Endometrium (tissue), 2 donors: Measurements from ENCODE around the gene USP15.
"Not testable (repeated sequence)": the region's sequence is repeated elsewhere in the genome, so short reads cannot be mapped to it uniquely, and the experiment has no call there.

Experiments
- FAIRE-seq: peaks from 2 replicates; lab custom pipeline; 2012; peaks lifted over from hg19 to GRCh38; lab: Jason Lieb, UNC
- donor health status: control.
- donor health status: control.

The USP15 gene

DNA sequence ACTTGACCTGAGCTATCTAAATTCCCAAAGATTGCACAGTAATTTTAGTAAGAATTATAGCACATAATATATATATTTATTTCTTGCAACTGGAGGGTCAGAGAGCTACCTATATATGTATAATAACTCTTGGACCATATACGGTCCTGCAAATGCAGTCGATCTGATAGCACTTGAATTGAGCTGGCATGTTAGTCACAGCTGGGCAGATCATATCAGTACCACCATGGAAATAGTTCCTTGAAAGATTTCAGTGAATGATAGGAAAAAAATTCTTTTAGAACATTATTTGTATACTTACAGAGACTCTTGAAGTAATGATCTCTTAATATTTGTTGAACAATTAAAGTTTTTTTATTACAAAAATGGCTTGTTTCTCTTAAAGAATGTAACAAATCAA, 111.9 kb downstream of the USP15 start:
- FAIRE-seq = no peak

DNA sequence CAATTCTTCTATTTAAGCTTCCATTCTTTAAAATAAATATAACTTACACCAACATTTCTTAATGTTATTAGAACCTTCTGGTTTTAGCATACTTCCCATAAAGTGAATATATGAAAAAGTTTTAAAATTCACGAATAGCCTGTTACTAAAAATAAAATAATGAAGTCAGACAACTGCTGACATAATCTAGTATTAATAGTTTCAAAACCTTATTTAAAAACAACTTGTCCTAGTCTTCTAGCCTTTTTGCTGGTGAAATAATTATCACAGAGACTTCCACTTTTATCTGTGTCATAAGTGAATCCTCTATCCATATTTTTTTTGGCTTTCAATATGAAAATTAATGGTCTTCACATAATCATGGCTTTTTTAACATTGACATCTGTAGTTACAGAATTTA, 112.6 kb downstream of the USP15 start:
- FAIRE-seq = no peak

DNA sequence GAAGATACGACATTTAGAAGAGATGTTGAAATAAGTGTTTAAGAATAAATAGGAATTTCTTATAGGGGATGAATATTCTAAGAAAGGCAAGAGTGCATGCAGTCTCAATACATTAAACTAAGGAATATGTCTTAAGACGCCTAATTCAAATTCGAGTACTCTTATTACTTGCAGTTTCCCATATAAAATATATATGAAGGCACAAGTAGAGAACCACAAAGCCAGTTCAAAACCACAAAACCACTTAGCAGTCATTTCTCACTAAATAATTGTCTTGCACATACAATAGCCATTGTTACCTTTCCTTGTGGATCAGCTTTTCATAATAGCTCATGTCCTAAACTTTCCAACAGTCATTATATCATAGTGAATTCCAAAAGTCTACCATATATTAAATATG, 115.4 kb downstream of the USP15 start:
- no peak for FAIRE-seq

DNA sequence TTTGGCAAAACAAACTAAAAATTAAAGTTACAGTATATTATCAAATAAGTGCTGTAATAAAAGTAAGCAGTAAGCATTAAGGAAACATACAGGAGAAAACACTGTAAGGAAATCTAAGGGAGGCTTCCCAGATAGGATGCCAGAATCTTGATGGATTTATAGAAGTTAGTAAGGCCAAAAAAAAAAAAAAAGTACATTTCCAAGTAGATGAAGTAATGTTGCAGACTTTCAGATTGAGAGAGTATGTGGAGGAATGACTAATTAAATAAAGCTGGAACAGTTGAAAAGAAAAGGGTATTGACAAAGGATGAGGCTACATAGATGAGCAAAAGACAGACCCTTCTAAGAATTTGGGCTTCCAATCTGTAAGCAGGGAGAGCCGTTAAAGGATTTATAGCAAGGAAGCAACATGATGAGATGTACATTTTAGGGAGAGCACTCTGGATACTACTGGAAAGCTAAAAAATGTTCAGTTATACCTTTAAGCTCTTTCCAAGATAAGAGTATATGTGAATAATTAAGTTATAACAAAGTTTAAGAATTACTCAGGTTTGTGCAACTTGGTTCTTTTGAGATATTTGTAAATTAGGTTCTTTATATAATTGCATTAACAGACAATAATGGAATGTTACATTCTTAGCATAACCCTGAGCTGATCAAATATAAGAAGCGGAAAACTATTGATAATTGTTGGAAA, 119.0 kb downstream of the USP15 start:
- FAIRE-seq = no peak

DNA sequence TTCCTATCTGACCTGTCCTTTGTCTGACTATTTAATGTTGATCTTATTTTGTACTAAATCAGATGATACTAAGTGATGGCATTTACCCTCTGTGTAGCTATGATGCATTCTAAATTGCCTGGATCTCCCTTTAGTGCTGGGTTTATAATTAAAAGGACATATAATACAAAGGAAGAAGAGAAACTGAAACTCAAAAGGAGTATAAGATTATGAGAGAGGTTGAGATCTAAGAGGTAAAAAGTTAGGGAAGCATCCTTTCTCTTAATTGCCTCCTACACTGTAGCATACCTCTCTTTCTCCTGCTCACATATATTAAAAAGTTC, 119.5 kb downstream of the USP15 start:
- no peak for FAIRE-seq

DNA sequence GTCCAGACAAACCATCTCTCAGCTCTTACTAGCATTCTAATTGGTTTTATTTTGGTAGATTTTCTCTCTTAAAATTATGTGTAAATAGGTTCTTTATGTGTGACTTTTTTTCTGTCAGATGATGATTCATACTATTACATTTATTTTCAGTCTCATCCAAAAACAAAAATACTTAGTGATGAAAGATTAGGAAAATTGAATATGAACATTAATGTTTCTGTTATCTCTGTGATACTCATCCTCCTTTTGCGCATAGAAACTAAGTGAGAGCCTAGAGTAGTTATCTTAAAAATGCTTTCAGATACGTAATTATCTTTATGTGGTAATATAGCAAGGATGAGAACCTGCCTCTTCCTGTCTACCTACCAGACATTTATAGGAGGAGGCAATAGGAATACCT, 122.3 kb downstream of the USP15 start:
- FAIRE-seq = no peak

DNA sequence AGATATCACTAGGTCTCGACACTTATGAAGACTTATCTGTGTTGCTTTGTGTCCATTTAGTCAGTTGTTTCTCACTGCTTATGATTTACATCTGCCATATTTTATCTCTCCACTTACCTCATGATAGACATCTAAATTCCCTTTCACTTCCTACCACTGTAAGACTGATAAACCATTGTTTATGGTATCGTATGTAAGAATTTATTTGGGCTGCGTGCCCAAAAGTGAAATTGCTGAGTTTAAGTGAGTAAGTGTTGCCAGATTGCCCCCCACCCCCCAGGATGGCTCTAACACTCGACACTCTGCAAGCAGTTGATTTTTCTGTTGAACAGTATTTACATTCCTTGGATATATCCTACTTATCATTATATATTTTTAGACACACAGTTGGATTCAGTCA, 136.5 kb downstream of the USP15 start:
- no peak for FAIRE-seq

DNA sequence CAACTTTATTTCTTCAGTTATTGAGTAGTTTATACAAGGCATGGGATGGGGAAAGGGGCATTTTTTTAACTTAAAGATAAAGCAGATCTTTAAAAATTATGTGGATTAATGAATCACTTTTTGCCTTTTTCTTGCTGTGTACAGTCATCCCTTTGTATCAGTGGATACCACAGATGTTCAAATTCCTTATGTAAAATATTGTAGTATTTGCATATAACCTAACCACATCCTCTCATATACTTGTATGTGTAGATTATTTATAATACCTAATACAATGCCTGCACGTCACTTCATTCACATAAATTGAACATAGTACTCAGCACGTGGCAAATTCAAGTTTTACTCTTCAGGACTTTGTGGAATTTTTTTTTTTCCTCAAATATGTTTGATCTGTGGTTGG, 139.9 kb downstream of the USP15 start:
- FAIRE-seq = no peak

DNA sequence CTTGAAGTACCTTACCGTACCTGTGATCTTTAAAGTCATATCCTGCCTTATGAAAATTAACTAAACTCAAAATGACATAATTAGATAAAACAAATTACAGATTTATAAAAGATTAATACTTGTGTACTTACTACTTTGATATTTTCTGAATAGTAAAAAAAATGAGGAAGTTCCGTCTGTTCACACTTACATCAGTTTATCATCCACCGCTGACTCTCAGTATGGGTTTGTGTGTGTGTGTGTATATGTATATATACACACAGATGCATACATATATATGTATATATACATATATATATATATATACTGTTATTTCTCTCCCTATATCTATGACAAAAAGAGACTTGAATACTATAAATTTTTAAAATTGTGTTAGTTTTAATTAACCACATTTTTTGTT, 141.4 kb downstream of the USP15 start:
- FAIRE-seq = no peak

DNA sequence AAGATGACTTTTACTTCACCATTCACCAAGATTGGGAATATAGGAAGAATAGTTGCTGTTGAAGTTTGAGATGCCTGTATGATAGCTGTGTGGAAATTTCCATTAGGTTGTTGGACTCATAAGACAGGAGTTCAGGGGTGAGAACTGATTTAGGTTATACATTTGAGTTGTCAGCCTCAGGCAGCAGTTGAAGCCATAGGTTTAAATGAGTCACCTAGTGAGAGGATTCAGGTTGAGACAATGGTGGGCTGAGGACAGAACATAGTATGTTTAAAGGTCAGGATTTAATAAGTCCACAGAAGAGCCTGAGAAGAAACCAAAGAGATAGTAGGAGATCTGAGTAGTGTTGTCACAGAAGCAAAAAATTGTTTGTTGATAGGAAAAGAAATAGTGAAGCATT, 142.8 kb downstream of the USP15 start:
- FAIRE-seq = no peak

DNA sequence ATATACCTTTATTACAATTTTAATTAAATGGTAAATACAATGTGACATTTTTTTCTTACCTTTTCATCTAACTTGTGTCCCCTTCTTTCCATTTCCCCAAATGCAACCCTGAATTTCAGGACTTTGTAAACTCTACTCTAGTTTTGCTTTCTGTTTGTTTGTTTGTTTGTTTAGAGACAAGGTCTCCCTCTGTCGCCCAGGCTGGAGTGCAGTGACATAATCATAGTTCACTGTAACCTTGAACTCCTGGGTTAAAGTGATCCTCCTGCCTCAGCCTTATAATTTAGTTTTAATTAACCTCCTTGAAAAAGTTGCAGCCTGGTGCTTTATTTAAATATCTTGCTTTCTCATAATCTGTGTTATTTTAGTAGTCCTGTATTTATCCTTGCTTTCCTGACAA, 147.4 kb downstream of the USP15 start:
- no peak for FAIRE-seq

DNA sequence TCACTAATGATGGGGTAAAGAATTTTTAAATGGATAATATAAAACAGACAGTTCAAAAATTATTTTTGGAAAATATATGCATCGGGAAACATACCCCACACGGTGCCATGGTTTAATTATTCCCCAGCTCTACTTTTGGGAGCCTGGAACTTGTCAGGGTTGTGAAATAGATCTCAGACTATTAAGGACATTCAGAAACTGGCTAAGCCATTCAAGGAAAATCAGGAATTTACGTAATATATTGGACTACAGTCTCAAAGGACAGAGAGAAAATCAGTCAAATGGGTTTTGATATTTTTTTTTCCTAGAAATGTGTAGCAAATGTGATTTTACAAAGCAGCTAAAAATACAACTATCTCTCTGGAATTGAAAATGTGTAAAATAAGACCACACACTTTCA, 148.9 kb downstream of the USP15 start:
- FAIRE-seq = no peak

DNA sequence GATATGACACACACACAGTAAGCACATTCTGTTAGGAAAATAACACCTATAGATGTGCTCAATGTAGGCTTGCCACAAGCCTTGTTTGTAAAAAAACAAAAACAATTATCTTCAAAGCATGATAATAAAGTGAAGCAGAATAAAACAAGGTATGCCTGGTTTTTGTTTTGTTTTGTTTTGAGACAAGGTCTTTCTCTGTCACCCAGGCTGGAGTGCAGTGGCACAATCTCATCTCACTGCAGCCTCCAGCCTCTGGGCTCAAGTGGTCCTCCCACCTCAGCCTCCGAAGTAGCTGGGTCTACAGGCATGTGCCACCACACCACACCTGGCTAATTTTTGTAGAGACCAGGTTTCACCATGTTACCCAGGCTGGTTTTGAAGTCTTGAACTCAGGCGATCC, 154.0 kb downstream of the USP15 start:
- no peak for FAIRE-seq

DNA sequence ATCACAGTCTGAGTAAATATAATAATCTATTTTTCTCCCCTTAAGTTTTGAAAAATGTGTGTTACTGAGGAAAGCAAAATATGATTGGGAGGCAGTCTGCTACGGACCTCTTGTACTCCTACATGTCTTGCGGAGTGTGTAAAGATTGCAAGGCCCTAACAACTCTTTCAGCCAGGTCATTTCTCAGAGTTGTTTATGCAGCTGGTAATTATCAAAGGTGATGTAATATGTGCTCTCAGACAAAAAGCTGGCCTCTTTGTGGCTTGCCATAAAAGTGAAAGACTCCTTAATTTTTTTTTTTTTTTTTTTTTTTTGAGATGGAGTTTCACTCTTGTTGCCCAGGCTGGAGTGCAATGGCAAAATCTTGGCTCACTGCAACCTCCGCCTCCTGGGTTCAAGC, 165.9 kb downstream of the USP15 start:
- FAIRE-seq = peak; percentile 18

DNA sequence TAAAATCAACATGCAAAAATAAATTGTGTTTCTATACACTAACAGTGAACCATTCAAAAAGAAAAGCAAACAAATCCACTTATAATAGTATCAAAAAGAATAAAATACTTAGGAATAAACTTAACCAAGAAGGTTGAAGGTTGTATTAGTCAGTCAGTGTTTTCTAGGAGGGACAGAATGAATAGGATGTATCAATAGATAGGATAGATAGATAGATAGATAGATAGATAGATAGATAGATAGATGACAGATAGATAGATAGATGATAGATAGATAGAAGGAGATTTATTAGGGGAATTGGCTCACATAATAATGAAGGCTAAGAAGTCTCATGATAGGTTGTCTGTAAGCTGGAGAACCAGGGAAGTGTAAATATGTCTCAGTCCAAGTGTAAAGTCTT, 169.3 kb downstream of the USP15 start:
- no peak for FAIRE-seq

DNA sequence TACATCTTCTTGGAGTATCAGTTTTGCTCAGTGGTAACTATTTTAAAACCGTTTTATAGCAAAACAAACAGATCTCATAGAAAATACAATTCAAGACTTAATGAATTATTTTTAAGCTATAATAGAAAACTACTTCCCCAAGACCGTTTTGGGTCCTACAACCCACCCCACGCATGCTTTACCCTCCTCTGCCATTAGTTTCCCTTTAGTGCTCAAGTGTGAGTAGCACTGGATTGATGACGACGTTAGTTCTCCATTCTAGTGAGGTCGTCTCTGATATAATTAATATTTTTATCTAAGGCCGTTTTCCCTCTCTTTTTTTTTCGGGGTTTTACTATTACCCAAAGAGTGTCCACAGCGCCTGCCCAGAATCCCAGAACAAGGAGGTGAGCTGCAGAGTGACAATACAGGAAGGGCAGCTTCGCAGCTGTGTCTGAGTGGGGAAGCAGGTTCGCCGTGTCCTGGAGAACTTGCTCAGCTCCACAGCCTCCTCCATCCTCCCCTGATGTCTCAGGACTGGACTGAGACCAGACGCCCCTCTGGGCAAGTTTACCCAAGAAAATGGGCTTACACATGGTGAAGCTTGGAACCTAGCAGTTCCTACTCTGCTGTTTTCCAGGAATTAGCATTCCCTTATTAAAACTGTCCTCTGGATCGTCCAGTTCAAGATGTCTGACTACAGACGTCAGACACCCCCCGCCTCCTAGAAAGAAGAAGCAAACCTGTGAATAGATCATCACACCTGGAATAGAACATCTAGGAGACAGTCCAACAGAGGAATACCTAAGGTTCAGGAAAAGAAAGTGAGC, 174.5 kb downstream of the USP15 start:
- FAIRE-seq = no peak

DNA sequence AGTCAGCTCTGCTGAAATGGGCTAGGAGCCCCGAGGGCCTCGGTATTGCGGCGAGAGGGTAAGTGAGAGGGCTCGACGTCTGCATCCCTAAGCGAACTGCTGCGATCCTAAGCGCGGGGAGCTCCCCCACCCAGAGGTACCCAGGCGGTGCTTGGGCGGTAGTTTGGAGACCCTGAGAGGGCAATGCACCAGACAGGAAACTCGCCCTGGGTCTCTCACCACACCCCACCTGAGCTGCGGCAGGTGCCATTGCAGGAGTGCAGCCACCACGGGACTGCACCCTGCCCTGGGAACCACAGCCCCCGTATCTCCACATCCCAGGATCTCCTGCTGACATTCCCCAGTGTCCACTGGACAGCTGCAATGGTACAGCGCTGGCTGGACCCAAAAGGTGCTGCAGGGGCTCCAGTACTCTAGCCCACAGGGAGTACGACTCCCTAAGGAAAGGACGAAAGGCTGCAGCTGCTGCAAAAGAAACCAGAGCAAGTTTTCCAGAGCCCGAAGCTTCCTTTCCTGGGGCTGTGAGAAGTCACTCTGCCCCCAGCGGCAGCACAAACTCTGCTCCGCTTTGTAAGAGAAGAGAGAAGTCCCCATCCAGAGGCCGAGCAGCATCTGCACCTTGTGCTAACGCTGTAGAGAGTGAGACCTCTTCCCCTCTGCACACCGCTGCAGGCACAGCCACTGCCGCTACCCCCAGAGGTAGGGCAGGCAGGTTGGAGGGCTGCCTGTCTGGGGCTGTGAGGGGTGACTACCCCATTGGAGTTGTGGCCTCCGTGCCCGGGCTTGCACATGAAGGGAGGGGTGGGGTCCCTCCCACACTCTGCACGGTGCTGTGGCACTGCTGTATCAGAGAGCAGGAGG, 175.3 kb downstream of the USP15 start:
- FAIRE-seq = no peak

DNA sequence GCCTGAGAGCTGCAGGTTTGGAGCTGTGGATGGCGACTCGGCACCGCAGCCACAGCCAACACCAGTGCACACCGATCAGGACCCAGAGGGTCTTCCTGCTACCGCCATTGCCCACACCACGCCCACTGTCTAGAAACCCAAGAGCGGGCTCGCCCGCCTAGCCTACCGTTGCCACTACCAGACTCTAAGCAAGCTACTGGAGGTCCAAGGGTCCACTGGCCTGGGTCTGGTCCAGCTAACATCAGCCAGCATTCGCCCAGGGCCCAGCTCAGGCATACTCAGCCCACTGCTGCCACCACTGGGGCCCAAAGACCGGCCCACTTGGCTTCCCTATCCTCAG, 175.9 kb downstream of the USP15 start:
- no peak for FAIRE-seq

DNA sequence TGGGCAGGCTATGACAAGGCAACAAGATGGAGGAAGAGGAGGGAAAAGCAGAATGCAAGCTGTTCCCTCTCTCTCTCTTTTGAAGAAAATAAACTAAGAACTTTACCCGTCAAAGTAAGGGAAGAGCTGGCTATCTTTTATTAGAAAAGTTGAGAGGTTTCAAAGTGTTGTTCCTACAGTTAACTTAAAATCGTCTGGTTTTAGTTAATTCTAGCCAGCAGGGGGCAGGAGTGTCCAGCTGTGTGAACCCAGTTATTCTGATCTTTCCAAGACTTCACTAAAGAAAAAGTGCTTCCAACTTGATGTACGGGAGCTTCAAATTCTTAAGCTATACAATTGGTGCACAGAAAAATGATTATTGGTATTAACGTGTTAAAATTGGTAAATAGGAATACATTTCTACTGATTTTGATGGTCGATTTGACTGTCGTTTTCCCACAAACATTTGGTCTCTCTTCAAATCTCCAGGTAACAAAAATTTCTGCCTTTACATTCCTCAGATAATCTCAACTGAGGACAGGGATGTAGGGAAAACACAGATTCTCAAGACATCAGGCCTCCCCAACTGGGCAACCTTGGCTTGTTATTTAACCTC, 178.0 kb downstream of the USP15 start:
- FAIRE-seq = peak; percentile 26

DNA sequence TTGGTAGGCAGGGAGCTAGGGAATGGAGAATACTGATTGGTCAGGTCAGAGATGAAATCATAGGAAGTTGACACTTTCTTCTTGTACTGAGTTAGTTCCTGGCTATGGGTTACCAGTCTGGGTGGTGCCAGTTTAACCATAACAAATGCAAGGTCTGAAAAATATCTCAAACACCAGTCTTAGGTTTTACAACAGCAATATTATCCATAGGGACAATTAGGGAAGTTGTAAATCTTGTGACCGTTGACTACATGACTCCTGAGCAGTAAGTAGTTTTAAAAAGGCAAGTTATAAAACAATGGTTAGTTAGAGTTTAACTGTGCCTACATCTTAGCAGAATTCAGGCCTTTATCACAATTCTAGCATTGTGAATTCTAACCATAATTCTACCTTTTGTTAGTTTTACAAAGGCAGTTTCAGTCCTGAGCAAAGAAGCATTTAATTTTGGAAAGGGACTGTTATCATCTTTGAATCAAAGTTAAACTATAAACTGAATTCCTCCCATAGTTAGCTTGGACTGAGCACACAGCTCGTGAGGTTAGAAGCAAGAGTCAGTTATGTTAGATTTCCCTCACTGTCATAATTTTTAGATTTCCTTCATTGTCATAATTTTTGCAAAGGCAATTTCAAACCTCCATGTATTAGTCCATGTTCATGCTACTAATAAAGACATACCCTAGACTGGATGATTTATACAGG, 186.7 kb downstream of the USP15 start:
- no peak for FAIRE-seq

DNA sequence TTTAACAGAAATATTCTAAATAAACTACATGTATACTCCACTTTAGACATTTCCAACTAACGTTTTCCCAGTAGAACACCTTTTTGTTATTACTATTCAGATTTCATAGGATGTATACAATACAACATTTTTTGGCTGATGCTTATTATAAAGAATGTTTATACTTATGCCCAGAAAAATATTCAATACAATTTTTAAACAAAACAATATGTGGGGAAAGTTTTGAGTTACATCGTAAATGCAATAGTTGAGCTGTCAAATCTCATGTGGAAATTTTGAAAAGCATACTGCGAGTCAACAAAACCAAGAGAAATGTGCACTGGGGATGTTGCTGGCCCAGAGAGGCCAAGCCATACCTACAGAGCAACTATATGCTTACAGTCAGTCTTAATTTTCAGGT, 188.2 kb downstream of the USP15 start:
- FAIRE-seq = no peak

DNA sequence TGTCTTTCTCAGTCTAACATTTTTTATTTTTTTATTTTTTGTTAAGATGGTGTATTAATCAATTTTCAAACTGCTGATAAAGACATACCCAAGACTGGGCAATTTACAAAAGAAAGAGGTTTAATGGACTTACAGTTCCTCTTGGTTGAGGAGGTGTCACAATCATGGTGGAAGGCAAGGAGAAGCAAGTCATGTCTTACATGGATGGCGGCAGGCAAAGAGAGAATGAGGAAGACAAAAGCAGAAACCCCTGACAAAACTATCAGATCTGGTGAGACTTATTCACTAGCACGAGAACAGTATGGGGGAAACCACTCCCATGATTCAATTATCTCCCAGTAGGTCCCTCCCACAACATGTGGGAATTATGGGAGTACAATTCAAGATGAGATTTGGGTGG, 195.2 kb downstream of the USP15 start:
- not testable (repeated sequence) for FAIRE-seq
